ENCODE measurements around the gene L3MBTL4.

DNA sequence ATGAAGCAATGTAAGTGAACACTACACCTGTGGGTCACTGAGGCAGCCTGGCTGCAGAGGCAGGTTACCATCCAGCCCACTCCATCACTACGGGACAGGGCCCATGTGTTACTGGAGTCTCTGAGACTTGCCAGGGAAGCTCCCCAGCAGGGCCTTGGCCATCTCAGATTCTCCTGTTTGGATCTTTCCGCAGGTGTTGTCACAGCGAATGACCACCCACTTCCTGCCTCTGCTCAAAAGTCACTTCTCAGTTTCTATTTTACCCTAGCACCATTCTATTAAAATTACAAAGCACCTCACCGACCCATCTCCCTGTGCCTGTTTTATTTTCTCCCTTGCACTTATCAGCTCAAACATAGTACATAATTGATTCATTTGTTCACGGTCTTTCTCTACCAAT lies 34.5 kb upstream of the L3MBTL4 start:
- TF ChIP-seq, protein P1, sequence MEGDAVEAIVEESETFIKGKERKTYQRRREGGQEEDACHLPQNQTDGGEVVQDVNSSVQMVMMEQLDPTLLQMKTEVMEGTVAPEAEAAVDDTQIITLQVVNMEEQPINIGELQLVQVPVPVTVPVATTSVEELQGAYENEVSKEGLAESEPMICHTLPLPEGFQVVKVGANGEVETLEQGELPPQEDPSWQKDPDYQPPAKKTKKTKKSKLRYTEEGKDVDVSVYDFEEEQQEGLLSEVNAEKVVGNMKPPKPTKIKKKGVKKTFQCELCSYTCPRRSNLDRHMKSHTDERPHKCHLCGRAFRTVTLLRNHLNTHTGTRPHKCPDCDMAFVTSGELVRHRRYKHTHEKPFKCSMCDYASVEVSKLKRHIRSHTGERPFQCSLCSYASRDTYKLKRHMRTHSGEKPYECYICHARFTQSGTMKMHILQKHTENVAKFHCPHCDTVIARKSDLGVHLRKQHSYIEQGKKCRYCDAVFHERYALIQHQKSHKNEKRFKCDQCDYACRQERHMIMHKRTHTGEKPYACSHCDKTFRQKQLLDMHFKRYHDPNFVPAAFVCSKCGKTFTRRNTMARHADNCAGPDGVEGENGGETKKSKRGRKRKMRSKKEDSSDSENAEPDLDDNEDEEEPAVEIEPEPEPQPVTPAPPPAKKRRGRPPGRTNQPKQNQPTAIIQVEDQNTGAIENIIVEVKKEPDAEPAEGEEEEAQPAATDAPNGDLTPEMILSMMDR (IDR thresholded peaks at IDR 0.05) = no peak
- TF ChIP-seq POLR2A (IDR thresholded peaks at IDR 0.05) = no peak

Measured in body of pancreas (tissue), 4 donors.